Bronchial epithelial cell (primary cell): ENCODE measurements around the gene BRD3OS. TPM values are rescaled to one million over a fixed set of nuclear protein-coding genes. Genes with fewer than 3 reads are reported as not detected.

Experiments
- DNase-seq: peaks from one replicate; pipeline ENCODE4 v3.0.0-alpha.2; 2010; ENCODE audit warnings: low read depth
- FAIRE-seq: peaks from 2 replicates; lab custom pipeline; 2011; peaks lifted over from hg19 to GRCh38; lab: Jason Lieb, UNC
- H3K27me3 ChIP-seq: 2 replicates; pipeline ENCODE4 v1.5.1; 2011; ENCODE audit warnings: low read length; ENCODE audit not compliant: control insufficient read depth, insufficient read depth
- H3K36me3 ChIP-seq: 2 replicates; pipeline ENCODE4 v1.5.1; 2011; ENCODE audit warnings: low read length; ENCODE audit not compliant: control insufficient read depth, insufficient read depth
- H3K4me3 ChIP-seq: 2 replicates; pipeline ENCODE4 v1.5.1; 2011; ENCODE audit warnings: mild to moderate bottlenecking, low read depth, low read length, control low read depth
- total RNA-seq: library from RNA; depleted of rRNA; stranded (reverse); fragments of >200 nt; gene quantifications from 2 replicates; pipeline ENCODE4 v1.2.1, GENCODE V29; 2014
- TF ChIP-seq, protein P1 (sequence below): IDR thresholded peaks from 2 replicates; pipeline ENCODE4 v1.5.1; 2011; ENCODE audit warnings: mild to moderate bottlenecking, moderate library complexity, low read length, control low read depth, inconsistent platforms; ENCODE audit not compliant: insufficient read depth, severe bottlenecking

The BRD3OS gene
- total RNA-seq, 1 donor from 2014 or later, result 5.8 TPM

DNA sequence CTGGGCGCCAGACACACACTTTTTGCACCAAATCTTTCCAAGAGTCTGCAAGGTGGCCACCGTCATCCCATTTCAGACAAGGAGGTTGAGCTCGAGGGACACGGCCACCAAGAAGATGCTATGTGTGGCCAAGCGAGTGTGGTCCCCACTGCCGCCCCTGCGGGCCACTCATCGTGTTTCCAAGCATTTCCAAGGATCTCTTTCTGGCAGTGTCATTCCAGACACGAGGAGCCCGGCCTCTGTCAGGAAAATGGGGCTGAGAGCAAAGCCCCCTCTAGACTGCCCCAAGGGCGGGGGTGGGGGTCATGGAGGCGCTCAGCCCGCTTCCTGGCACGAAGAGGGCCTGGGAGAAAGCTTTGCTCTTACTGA is 43.7 kb upstream of the BRD3OS start:
- DNase-seq (no peak), FAIRE-seq (no peak)
- no peaks in the 10 kb centered on the region for H3K27me3 ChIP-seq
- H3K36me3 ChIP-seq, result peaks cover 9% of the 10 kb centered on the region
- TF ChIP-seq, protein P1, sequence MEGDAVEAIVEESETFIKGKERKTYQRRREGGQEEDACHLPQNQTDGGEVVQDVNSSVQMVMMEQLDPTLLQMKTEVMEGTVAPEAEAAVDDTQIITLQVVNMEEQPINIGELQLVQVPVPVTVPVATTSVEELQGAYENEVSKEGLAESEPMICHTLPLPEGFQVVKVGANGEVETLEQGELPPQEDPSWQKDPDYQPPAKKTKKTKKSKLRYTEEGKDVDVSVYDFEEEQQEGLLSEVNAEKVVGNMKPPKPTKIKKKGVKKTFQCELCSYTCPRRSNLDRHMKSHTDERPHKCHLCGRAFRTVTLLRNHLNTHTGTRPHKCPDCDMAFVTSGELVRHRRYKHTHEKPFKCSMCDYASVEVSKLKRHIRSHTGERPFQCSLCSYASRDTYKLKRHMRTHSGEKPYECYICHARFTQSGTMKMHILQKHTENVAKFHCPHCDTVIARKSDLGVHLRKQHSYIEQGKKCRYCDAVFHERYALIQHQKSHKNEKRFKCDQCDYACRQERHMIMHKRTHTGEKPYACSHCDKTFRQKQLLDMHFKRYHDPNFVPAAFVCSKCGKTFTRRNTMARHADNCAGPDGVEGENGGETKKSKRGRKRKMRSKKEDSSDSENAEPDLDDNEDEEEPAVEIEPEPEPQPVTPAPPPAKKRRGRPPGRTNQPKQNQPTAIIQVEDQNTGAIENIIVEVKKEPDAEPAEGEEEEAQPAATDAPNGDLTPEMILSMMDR, result no peak
- no peak overlapping the region for H3K4me3 ChIP-seq

- no peak for DNase-seq
- TF ChIP-seq, protein P1, result no peak
- H3K27me3 ChIP-seq, result no peaks in the 10 kb centered on the region
- FAIRE-seq, result no peak
- no peak overlapping the region for H3K4me3 ChIP-seq
- H3K36me3 ChIP-seq, result peaks cover 9% of the 10 kb centered on the region
Measured at GRCh38 chr9:133981958-133982681, 43.2 kb upstream of the BRD3OS start.

DNA sequence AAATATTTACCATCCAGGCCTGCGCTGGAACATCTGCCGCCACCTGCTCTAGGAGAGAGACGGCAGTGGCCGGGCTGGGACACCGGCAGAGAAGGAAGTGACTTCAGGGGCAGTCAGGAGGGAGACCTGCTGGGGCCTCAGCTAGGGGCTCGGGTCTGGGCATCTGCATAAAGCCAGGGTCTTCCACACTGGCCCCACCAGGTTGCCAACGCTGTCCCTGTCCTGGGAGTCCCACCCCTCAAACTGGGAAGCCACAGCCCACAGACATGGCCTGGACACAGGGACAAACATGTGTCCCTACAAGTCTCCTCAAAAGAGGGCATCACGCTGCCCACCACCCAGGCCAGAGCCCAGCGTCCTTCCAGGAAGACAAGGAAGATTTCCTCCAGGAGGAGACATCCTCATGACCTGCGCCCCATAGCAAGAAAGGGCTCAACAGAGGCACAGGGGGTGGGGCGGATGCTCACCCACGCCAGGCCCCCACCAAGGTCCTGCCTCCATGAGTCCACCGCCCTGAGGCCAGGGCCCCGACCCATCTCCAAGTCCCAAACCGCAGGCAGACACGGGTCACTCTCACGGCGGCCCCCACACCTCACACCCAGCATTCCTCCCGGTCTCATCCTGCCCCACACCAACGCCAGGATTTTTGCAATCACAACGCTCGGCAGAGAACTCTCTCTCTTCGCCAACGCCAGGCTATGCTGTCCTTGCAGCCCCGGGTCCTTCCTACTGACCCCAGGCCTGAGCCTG is 42.1 kb upstream of the BRD3OS start:
- DNase-seq, result no peak
- no peak for FAIRE-seq
- Histone ChIP-seq H3K4me3 (no peak overlapping the region), H3K36me3 (peaks cover 12% of the 10 kb centered on the region), H3K27me3 (no peaks in the 10 kb centered on the region)
- TF ChIP-seq, protein P1, result no peak

DNA sequence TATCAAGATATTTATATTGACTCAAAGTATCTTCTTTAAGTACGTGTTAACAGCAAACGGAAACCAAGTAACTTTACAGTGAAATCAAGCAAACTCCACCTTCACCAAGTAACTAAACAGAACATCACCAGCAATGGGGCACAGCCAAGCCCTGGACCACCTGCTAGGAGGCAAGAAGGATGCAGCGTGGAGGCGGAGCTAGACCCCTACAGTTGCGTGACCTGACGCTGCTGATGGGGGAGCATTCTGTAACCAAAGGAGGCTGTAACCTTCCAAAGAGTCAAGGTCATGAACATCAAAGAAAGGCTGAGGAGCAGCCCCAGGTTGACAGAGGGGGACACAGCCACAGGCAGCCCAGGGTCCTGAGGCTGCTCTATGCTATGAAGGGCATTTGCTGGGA is 39.2 kb upstream of the BRD3OS start:
- FAIRE-seq, result no peak

DNA sequence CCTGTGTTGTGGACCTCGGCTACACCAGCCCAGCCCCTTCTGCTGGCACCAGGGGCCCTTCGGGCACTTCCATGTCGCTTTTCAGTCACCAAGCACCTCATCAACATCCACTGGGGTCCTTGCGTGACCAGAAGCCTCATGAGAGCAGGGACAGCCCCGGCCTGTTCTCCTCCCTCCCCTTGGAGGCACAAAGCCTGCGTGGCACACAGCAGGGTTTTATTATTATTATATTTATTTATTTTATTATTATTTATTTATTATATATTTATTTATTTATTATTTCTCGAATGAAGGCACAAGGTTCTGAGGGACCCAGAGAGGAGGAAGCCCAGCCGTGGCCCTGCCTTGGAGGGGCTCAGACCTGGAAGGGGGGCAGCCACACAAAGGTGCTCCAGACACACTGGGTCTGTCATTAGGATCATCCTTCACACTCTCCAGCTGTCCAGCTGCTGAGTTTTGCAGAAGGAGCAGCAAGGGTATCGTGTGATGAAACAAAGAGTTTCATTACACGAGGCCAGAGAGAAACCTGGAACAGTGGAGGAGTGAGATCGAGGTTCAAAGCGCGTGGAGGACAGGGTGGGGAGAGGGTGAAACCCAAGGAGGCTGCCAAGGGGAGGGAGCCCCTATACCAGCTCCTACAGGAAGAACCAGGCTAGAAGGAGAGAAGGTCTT is 38.4 kb upstream of the BRD3OS start:
- FAIRE-seq (no peak), DNase-seq (no peak)
- no peaks in the 10 kb centered on the region for H3K27me3 ChIP-seq
- TF ChIP-seq, protein P1, result no peak
- H3K36me3 ChIP-seq, result peaks cover 5% of the 10 kb centered on the region
- no peak overlapping the region for H3K4me3 ChIP-seq

More for the DNA sequence above, 39.2 kb upstream of the BRD3OS start:
- DNase-seq, result no peak
- no peaks in the 10 kb centered on the region for H3K27me3 ChIP-seq
- no peak overlapping the region for H3K4me3 ChIP-seq
- TF ChIP-seq, protein P1, result no peak
- H3K36me3 ChIP-seq, result peaks cover 5% of the 10 kb centered on the region
